ENCODE measurements around the gene ELF1.
"Not testable (repeated sequence)": the region's sequence is repeated elsewhere in the genome, so short reads cannot be mapped to it uniquely, and the experiment has no call there.

The ELF1 gene

DNA sequence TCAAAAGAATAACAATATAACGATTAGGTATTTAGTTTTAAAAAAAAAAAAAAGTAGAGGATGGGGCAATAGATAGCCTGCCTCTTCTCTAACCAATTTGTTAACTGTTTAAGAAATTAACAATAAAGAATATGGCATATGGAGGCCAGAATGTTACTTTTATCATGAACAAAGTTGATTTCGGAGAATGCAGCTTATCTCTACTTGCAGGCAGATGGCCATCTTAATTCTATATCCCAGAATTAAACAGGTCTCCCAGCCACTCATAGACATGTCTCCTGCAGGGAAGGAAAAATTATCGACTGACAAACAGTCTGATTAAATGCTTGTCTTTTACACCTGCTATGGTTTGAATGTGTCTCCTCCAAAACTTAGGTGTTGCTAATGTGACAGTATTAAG is 133.1 kb downstream of the ELF1 start:
- no peak for DNase-seq (ENCODE audit: low spot score)

- not testable (repeated sequence) for DNase-seq (ENCODE audit: low spot score)
Measured at GRCh38 chr13:40884175-40884574, 134.9 kb downstream of the ELF1 start.

All from putamen (tissue), 1 donor.